ENCODE data around the gene DDRGK1.

DNA sequence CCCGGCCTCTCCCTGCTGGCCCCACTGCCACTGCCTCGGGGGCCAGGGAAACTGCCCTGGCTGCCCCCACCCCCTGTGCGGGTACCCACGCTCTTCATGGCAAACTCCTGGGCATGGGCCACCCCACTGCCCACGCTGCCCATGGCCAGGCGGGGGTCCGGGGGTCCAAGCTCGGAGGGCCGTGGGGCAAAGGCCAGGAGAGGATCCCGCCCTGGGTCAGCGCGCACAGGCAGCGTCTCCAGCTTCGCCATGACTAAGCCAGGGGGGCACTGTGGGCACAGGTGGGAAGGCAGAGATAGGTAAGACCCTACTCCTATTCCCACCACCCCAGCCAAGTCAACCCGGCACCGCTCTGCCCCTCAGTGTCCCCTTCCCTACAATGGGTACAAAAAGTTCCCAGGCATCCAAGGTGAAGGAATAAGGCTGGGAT, 37.6 kb downstream of the DDRGK1 start:
- TF ChIP-seq SUZ12 (IDR thresholded peaks at IDR 0.05) (no peak), FOXM1 (IDR thresholded peaks at IDR 0.05; ENCODE audit: borderline replicate concordance) (no peak), SP1 (IDR thresholded peaks at IDR 0.05) (no peak), ELF4 (IDR thresholded peaks at IDR 0.05) (no peak), BHLHE40 (IDR thresholded peaks at IDR 0.05; ENCODE audit: borderline replicate concordance) (no peak)
